IPS-11a (cell line): ENCODE data around the gene KCNQ1.

Experiments used
- H3K4me3 ChIP-seq: one replicate; pipeline ENCODE4 v1.5.1; 2013; ENCODE audit warnings: low read depth, low read length, control low read depth

KCNQ1 gene

GRCh38 chr11:2883979-2884815, 439.4 kb downstream of the KCNQ1 start:
- H3K4me3 ChIP-seq: peak overlapping the region; percentile 48

GRCh38 chr11:2885017-2885677, 440.3 kb downstream of the KCNQ1 start:
- H3K4me3 ChIP-seq: peak overlapping the region; percentile 57

DNA sequence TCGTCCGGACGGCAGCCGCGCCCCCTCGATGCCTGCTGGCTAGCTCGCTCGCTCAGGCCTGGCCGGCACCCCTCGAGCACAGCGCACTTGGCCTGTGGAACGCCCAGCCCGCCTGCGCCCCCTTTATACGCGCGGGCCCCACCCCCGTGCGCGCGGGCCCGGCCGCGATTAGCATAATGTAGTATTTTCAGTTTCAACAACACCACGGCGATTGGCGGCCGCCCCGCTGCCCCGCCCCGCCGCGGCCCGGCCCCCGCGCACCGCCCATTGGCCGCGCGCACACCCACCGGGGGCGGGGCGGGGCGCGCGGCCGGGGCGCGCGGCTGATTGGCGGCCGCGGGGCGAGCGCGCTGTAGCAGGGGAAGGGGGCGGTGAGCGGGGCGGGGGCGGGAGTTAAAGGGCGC, 440.9 kb downstream of the KCNQ1 start, which contains the start of gene CDKN1C:
Gene CDKN1C (minus strand): TSS at position 98 of the 404 bp plus-strand sequence. CDS start 319 bp downstream, outside the sequence.
- H3K4me3 ChIP-seq: peak within 1 kb of the TSS; percentile 57

DNA sequence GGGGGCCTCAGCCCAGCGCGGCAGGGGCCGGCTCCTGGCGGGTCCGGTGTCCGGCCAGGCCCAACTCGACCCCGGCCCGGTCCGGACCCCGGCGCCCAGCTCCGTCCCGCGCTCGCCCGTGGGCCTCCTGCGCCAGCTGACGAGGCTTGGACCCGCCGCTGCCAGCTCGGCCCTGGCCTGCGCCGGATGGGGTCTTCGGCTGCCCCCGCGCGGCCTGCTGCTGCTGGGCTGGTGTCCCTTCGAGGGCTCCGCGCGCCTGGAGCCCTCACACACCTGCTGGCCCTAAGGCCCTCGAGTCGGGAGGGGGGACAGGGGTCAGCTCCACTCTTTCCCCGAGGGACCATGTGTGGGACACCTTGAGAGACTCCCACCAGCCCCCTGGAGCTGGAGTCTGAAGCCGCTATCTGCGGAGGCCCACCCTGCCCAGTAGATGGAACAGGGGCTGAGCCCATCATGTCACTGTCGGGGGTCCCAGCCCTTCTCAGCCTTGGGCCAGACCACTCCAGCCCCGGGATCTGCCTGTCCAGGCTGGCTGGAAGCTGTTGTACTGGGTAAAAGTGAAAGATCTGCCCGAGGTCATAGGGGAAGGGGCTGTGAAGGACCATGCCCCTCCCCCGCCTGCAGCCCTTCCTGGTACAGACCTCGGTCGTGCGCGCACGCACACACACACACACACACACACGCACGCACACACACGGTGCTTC, 441.5 kb downstream of the KCNQ1 start:
- no peak overlapping the region for H3K4me3 ChIP-seq

DNA sequence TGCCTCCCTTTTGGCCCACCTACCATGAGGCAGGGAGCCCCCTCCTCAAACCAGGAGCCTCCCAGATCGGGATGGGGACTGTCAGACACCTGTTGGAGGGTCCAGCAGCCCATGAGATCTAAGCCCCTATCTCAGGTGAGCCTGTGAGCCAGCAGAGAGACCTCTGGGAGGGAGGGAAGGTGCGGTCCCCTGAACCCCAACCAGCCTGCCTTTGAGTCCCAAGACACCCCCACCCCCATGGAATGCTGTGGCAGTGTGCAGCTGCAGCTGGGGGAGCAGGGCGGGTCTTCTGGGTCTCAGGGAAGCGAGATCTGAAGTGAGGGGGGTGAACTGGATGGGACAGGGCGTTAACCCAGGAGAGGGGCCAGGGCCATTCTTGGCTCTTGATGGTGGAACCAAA, 442.1 kb downstream of the KCNQ1 start:
- no peak overlapping the region for H3K4me3 ChIP-seq

GRCh38 chr11:2887515-2888195, 442.8 kb downstream of the KCNQ1 start:
- no peak overlapping the region for H3K4me3 ChIP-seq

DNA sequence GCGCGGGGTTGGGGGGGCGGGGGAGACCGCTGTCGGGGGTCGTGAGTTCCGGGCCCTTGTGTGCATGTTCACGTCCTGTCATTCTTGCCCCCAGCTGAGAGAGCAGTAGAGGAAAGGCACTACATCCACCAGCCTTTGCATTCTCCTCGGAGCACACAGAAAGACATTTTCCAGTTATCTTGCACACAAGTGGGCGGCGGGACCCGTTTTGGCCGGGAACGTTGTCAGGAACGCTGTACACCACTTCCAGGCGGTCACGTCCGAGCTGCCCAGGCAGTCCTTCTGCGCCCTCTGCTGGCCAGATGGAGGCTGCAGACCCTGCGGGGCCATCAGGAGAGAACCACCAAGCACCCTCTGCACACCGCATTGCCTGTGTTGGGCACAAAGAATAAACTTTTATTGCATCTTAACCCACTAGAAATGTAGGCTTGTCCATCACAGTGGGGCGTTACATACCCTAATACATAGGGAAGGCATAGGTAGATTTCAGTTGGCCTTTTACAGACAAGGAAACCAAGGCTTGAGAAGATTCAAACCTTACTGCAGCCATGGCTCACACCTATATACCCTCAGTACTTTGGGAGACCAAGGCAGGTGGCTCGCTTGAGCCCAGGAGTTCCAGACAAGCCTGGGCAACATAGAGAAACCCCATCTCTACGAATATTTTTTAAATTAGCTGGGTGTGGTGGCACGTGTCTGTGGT, 443.6 kb downstream of the KCNQ1 start:
- no peak overlapping the region for H3K4me3 ChIP-seq

GRCh38 chr11:2889362-2890273, 444.8 kb downstream of the KCNQ1 start:
- H3K4me3 ChIP-seq: no peak overlapping the region

DNA sequence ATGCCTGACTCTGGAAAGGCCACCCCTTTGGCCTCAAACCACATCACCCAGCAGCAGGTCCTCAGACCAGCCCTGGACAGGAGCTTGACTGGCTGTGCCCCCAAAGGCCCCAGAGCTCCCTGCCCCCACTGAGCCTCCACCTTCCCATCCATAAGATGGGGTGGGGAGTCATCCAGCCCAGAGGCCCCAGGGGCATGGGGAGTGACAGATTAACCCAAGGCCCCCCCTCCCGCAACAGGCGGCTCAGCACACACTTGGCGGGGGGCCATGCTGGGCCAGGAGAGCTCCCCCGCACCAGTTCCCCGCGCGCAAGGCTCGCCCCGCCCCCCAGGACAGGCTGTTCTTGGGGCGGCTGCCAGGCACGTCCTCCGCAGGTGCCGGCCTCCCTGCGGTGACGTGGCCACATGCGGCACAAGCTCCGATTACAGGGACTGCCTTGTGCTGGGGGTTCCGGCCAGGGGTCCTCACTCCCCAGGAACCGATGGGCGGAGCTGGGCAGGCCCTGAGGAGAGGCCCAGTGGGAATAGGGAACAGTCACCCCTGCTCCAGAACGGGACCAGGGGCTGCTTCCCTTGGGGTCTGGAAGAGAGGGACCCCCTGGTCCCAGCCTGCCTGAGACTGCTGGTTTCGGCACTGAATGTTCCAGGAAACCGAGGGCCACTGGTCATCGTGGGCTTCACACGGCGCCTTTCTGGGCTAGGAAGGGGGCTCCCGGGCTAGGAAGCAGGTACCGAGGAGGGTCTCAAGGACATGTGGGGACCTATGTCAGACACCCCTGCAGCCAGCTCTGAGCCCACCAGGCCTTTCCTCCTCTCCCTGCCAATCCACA, 445.9 kb downstream of the KCNQ1 start:
- no peak overlapping the region for H3K4me3 ChIP-seq

DNA sequence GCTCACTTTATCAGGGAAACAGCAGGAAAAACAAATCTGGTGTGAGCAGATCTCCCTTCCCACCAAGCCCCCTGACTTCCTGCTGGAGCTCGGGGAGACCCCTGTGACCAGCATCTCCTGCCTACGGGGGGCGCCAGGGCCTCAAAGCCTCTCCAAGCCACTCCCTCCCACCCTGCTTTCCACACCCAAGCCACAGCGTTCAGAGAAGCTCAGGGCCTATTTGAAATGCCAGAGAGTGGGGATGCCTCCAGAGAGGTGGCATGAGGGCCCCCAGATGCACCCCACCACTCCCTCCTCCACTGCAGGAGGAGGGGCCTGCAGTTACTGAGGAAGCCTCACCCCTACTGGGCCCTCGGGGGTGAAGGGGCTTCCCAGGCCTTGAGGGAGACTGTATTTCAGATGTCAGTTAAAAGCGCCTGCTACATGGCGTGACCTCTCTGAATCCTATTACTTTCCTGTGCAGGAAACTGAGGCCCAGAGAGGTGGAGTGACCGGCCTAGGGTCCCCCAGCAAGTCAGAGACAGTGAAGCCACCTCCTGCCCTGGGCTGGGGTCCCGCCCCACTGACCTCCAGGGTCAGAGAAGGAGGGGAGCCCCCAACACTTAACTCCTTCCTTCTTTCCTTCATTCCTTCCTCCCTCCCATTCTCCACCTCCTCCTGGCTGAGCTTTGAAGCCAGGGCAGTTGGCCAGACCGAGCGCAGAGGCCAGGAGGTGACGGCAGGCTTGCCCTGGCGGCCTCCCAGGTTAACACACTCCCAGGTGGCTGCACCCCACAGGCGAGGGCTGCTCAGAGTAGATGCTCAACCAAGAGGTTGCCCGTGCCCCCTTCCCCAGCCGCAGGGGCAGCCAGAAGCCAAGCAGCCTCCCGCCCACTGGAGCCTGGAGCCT, 446.8 kb downstream of the KCNQ1 start:
- H3K4me3 ChIP-seq: no peak overlapping the region

DNA sequence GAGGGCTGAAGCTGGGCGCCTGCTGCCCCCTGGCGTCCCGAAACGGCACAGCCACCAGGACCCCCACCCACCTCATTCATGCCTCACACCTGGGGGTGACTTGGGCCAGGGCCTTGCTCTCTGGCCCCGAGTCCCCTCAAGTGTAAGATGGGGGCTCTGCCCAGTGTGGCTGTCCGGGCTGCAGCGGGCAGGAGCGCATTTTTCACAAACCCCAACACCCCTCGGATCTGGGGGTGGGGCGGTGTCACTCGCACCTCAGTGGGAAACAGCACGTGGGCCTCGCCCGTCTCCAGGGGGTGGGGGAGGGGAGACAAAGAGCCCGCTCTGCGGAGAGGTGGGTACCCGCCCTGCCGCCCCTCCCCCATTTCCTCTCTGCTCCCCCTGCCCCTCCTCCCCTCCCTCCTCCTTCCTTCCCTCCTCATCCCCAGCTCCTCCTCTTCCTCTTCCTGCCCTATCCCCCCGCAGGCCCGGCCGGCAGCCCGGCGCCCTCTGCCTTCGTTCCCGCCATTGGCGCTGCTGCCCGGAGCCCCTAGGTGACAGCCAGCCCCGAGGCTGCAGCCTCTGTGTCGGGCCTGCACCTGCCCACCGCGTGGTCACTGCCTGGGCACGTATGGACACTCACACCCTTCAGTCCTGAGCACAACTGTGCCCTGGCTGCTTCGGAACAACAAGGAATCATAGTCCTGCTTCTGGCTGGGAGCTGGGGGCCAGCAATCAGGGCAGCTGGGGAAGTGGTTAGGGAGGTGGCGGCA, 447.6 kb downstream of the KCNQ1 start:
- peak overlapping the region; percentile 13 for H3K4me3 ChIP-seq

DNA sequence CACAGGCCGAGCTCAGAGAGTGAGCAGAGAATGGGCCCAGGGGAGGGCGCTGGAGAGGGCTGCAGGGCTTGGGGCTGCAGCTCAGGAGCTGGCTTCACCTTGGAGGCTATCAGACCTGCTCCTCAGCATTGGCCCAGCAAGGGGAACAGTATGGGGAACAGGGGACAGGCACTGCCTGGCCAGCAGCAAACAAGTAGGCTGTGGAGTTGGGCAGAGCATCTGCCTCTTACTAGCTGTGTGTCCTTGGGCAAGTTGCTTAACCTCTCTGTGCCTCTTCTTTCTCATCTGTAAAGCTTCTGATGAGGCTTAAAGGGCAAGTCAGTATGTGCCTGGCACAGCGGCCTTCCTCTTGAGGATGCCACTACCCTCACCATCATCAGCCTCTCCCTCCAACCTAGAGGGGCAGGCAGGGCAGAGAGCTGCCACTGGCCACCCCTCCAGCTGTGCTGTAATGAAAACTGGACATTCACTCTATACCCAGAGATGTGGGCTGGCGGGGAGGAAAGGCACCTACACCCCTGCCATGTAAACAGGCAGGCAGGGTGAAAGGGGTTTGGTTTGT, 448.2 kb downstream of the KCNQ1 start:
- H3K4me3 ChIP-seq: peak overlapping the region; percentile 10

GRCh38 chr11:2893935-2894334, 449.1 kb downstream of the KCNQ1 start:
- no peak overlapping the region for H3K4me3 ChIP-seq

DNA sequence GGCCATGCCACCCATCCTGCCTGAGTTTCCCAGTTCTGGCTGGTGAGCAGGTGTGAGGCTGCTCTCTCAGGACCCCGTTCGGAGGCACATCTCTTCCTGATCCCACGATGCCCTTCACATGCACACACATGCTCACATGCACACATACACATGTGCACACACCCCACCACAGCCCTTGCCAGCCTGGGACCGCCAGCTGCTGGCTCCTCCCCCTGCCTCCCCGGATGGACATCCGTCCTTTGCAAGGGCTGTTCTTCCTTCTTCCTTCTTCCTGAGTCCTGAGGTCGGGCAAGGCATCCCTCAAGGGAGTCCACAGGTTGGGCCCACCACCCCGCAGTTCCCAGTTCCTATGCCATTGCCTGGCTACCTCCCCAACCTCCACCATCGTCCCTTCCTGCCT, 451.2 kb downstream of the KCNQ1 start:
- no peak overlapping the region for H3K4me3 ChIP-seq

GRCh38 chr11:2897048-2897447, 452.2 kb downstream of the KCNQ1 start:
- no peak overlapping the region for H3K4me3 ChIP-seq

DNA sequence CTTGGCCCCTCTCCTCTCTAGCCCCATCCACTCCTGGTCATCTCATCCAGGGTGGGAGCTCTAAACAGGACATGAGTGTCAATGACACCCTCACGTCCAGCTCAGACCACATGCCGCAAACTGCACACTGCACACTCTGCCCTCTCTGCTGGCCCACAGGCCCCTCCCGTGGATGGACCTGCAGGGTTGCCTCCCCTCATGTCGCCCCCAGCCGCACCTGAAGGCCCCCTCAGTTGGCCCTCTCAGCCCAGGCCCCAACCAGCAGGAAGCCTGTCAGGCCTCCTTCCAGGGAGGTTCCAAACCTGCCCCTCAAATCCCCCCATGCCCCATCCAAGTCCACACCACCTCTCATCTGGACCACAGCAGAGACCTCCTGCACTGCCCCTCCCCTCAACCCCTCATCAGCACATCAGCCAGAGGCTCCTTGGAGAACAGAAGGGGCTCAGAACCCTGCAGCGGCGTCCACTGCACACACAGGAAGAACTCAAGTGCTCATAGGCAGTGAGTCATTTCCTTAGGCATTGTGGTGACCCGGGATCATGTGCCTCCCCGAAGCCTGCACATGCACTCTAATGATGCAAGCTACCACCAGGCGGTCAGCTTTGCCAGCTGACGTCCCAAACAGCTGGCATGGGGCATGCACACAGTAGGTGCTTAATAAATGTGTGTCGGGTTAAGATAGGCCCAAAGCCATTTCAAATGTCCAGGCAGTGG, 453.7 kb downstream of the KCNQ1 start:
- no peak overlapping the region for H3K4me3 ChIP-seq
